PC-3 (cell line): ENCODE measurements around the gene PHF12.

Source experiments
- CTCF ChIP-seq: fragments of 300-600 bp; sonication (generic); conservative IDR thresholded peaks from 2 replicates; pipeline ENCODE4 v1.5.1; 2017; ENCODE audit warnings: antibody characterized with exemption, low read depth, mild to moderate bottlenecking, low read length
- EZH2 ChIP-seq: fragments of 300-600 bp; sonication (generic); IDR thresholded peaks from one replicate; pipeline ENCODE4 v1.6.1; 2017; ENCODE audit warnings: antibody characterized with exemption, mild to moderate bottlenecking, low read length; ENCODE audit not compliant: unreplicated experiment

GRCh38 chr17:28944343-28944742 is 7.0 kb downstream of the PHF12 start:
- TF ChIP-seq CTCF: no peak
- no peak for TF ChIP-seq EZH2
